ENCODE measurements around the gene HIVEP1. TPM values are rescaled to one million over a fixed set of nuclear protein-coding genes. Genes with fewer than 3 reads are reported as not detected.

HIVEP1 gene
- total RNA-seq, 1 experiment from 2014 or later = 6.6 TPM

GRCh38 chr6:12029979-12030737 is 18.0 kb downstream of the HIVEP1 start:
- ChIA-PET CTCF (no interaction called here), POLR2A (ENCODE audit: unreplicated experiment) (no interaction called here)
- Histone ChIP-seq H3K4me2 (ENCODE audit: low read length) (no peak overlapping the region), H3F3A (ENCODE audit: low read length, unreplicated experiment) (no peaks in the 10 kb centered on the region), H3K27me3 (ENCODE audit: low read length) (no peaks in the 10 kb centered on the region), H4K20me1 (ENCODE audit: low read length) (no peaks in the 10 kb centered on the region), H3K9me3 (ENCODE audit: low read length) (peaks cover 7% of the 10 kb centered on the region; the same call in 1 of the 2 replicates), H2AFZ (ENCODE audit: low read length) (no peak overlapping the region), H3K9ac (ENCODE audit: low read length) (no peak overlapping the region), H3K27ac (ENCODE audit: low read length) (no peak overlapping the region), H3K79me2 (ENCODE audit: low read length) (peaks cover 28% of the 10 kb centered on the region; the same call in 1 of the 2 replicates), H3K4me1 (ENCODE audit: insufficient read depth, low read length) (peaks cover 6% of the 10 kb centered on the region; the same call in 1 of the 2 replicates), H3K9me2 (replicated peaks; ENCODE audit: low read length) (no peaks in the 10 kb centered on the region), H3K4me3 (ENCODE audit: low read length) (no peak overlapping the region), H3K36me3 (ENCODE audit: low read depth, low read length) (peaks cover 17% of the 10 kb centered on the region)
- no peak for ATAC-seq
- DNase-seq = no peak
- TF ChIP-seq EZH2phosphoT487 (IDR thresholded peaks at IDR 0.05; ENCODE audit: borderline replicate concordance, low read length) (no peak), EZH2 (IDR thresholded peaks at IDR 0.05; ENCODE audit: low read length, unreplicated experiment) (no peak)
- TF ChIP-seq, protein P1, sequence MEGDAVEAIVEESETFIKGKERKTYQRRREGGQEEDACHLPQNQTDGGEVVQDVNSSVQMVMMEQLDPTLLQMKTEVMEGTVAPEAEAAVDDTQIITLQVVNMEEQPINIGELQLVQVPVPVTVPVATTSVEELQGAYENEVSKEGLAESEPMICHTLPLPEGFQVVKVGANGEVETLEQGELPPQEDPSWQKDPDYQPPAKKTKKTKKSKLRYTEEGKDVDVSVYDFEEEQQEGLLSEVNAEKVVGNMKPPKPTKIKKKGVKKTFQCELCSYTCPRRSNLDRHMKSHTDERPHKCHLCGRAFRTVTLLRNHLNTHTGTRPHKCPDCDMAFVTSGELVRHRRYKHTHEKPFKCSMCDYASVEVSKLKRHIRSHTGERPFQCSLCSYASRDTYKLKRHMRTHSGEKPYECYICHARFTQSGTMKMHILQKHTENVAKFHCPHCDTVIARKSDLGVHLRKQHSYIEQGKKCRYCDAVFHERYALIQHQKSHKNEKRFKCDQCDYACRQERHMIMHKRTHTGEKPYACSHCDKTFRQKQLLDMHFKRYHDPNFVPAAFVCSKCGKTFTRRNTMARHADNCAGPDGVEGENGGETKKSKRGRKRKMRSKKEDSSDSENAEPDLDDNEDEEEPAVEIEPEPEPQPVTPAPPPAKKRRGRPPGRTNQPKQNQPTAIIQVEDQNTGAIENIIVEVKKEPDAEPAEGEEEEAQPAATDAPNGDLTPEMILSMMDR (conservative IDR thresholded peaks at IDR 0.05; ENCODE audit: low read depth, low read length) = no peak
- intact Hi-C loops (cut with micrococcal nuclease) = no loop called here
- BruUV-seq (replicated peaks) = no TSS peak

DNA sequence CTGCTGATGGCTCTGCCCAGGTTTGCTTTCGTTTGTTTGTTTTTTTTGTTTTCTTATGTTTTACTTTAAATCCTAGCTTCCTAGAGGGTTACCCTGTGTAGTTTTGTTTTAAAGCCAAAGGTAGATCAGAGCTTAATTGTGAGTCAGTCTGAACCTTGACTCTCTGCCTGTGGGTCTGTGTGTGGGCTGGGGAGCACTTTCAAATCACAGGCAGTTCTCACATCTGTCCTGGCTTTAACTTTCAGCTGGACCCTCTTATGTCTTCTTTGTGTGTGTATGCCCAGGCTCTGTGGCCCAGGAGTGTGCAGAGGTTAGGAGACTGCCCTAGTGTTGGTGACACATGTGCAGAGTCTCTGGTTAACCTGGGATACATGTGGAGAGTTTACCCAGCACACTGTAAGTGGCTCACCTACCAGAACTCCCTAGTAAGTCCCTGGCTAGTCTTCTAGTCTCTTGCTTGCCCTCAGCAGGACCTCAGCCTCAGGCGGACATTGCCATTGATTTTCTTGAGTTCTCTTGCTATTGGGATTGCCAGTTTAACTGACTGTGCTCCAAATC is 19.0 kb downstream of the HIVEP1 start:
- H3K9me3 ChIP-seq (ENCODE audit: low read length) = peaks cover 7% of the 10 kb centered on the region; the same call in 1 of the 2 replicates
- ATAC-seq = no peak
- H3K79me2 ChIP-seq (ENCODE audit: low read length) = peaks cover 30% of the 10 kb centered on the region; the same call in 1 of the 2 replicates
- no peak overlapping the region for H3K4me2 ChIP-seq (ENCODE audit: low read length)
- H3K4me1 ChIP-seq (ENCODE audit: insufficient read depth, low read length) = peaks cover 6% of the 10 kb centered on the region; the same call in 1 of the 2 replicates
- BruUV-seq (replicated peaks) = no TSS peak
- no peak for DNase-seq
- ChIA-PET CTCF (no interaction called here), POLR2A (ENCODE audit: unreplicated experiment) (no interaction called here)
- intact Hi-C loops (cut with micrococcal nuclease) = no loop called here
- no peak overlapping the region for H3K4me3 ChIP-seq (ENCODE audit: low read length)
- no peak overlapping the region for H3K9ac ChIP-seq (ENCODE audit: low read length)
- H3K27ac ChIP-seq (ENCODE audit: low read length) = no peak overlapping the region
- TF ChIP-seq EZH2 (IDR thresholded peaks at IDR 0.05; ENCODE audit: low read length, unreplicated experiment) (no peak), EZH2phosphoT487 (IDR thresholded peaks at IDR 0.05; ENCODE audit: borderline replicate concordance, low read length) (no peak)
- TF ChIP-seq, protein P1 (conservative IDR thresholded peaks at IDR 0.05; ENCODE audit: low read depth, low read length) = no peak
- H4K20me1 ChIP-seq (ENCODE audit: low read length) = no peaks in the 10 kb centered on the region
- H2AFZ ChIP-seq (ENCODE audit: low read length) = no peak overlapping the region
- H3K27me3 ChIP-seq (ENCODE audit: low read length) = no peaks in the 10 kb centered on the region
- H3F3A ChIP-seq (ENCODE audit: low read length, unreplicated experiment) = no peaks in the 10 kb centered on the region
- no peaks in the 10 kb centered on the region for H3K9me2 ChIP-seq (replicated peaks; ENCODE audit: low read length)
- peaks cover 17% of the 10 kb centered on the region for H3K36me3 ChIP-seq (ENCODE audit: low read depth, low read length)
